Activated gamma-delta T cell treated with anti-CD3 and anti-CD28 coated beads, Interleukin-2, amount 50 U/mL, for 16 hours (primary cell): ENCODE measurements around the gene REST.
"Not testable (repeated sequence)": the region's sequence is repeated elsewhere in the genome, so short reads cannot be mapped to it uniquely, and the experiment has no call there.

Experiments
- DNase-seq: peaks from one replicate; pipeline ENCODE4 v3.0.0-alpha.2; 2020; ENCODE audit warnings: low read depth

Gene REST

GRCh38 chr4:56907489-56908205, at the start of gene REST:
Gene REST (plus strand): TSS chr4:56907900. CDS start chr4:56910639, 2,739 bp downstream.
- peak; percentile 66 for DNase-seq

GRCh38 chr4:56859841-56860240, 47.9 kb upstream of the REST start:
- DNase-seq, result no peak

- DNase-seq, result no peak
Measured at GRCh38 chr4:56860781-56861180, 46.9 kb upstream of the REST start.

- DNase-seq, result no peak
Measured at GRCh38 chr4:56861360-56861759, 46.3 kb upstream of the REST start.

GRCh38 chr4:56863441-56864139, 44.1 kb upstream of the REST start:
- DNase-seq, result no peak

- DNase-seq, result no peak
Measured at GRCh38 chr4:56870946-56871345, 36.8 kb upstream of the REST start.

- no peak for DNase-seq
Measured at GRCh38 chr4:56871371-56871866, 36.3 kb upstream of the REST start.

GRCh38 chr4:56874166-56874565, 33.5 kb upstream of the REST start:
- no peak for DNase-seq

- no peak for DNase-seq
Measured at GRCh38 chr4:56874923-56875322, 32.8 kb upstream of the REST start.

- no peak for DNase-seq
Measured at GRCh38 chr4:56876264-56876663, 31.4 kb upstream of the REST start.

GRCh38 chr4:56879996-56880395, 27.7 kb upstream of the REST start:
- DNase-seq, result no peak

- DNase-seq, result no peak
Measured at GRCh38 chr4:56880572-56880971, 27.1 kb upstream of the REST start.

- not testable (repeated sequence) for DNase-seq
Measured at GRCh38 chr4:56884511-56884910, 23.2 kb upstream of the REST start.

GRCh38 chr4:56892691-56893090, 15.0 kb upstream of the REST start:
- no peak for DNase-seq

GRCh38 chr4:56897842-56898241, 9.9 kb upstream of the REST start:
- not testable (repeated sequence) for DNase-seq

- not testable (repeated sequence) for DNase-seq
Measured at GRCh38 chr4:56900186-56900585, 7.5 kb upstream of the REST start.

GRCh38 chr4:56902703-56903102, 5.0 kb upstream of the REST start:
- DNase-seq, result no peak

- no peak for DNase-seq
Measured at GRCh38 chr4:56905796-56906195, 1.9 kb upstream of the REST start.

- no peak for DNase-seq
Measured at GRCh38 chr4:56906489-56907393, 959 bp upstream of the REST start.

GRCh38 chr4:56908206-56909085, 746 bp downstream of the REST start:
- peak; percentile 53 for DNase-seq
